Activated CD4-positive, CD25-positive, alpha-beta regulatory T cell treated with anti-CD3 and anti-CD28 coated beads, Interleukin-2, amount 50 U/mL, for 72 hours (primary cell): Measurements from ENCODE around the gene PPHLN1.
"Not testable (repeated sequence)": the region's sequence is repeated elsewhere in the genome, so short reads cannot be mapped to it uniquely, and the experiment has no call there.

Experiments used
- DNase-seq: peaks from one replicate; pipeline ENCODE4 v3.0.0; 2021

PPHLN1 gene

DNA sequence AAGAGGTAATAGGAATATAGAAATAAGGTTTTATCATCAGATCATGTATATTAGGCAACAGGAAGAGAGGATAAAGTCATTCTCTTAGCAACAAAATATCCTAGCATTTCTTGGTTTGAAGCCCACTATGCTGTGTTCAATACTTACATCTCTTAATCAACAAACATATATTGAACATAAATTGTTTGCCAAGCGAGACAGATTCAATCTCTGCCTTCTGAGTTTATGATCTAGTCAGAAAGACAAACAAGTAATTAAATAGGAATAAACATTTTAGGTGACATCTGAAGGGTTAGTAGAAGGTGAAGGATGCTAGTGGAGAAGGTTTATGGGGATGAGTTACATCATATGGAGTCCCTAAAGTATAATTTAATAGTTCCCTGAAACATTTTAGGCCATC lies 54.8 kb downstream of the PPHLN1 start:
- no peak for DNase-seq

DNA sequence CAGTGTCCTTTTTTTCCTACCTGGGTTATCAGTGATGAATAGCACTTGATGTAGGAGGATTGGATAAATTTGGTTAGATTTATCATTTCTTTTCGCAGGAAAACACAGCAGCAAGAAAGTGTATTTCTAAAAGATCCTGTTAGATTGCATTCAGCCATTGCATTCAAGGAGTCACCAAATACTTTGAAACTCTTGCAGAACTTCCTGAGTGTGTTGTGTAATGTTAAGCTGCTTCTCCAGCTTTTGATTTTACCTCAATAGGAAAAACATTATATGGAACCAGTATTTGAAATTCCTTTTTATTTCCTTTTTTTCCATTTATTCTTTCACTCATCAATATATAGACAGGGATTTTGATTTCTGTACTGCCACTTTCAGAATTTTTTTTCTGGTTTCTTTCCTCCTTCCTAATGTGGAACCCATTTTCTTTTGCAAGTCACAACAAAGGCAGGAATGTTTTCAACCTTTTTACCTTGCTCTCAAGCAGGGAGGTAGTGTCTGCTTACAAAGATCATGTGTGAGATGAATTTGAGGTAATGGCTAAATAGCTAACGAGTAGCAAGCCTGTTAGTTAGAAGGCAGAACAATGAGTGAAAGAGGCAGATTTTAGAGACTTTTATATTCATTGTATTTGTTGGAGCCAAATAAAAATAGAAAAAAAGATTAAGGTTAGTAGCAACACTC lies 56.2 kb downstream of the PPHLN1 start:
- no peak for DNase-seq

DNA sequence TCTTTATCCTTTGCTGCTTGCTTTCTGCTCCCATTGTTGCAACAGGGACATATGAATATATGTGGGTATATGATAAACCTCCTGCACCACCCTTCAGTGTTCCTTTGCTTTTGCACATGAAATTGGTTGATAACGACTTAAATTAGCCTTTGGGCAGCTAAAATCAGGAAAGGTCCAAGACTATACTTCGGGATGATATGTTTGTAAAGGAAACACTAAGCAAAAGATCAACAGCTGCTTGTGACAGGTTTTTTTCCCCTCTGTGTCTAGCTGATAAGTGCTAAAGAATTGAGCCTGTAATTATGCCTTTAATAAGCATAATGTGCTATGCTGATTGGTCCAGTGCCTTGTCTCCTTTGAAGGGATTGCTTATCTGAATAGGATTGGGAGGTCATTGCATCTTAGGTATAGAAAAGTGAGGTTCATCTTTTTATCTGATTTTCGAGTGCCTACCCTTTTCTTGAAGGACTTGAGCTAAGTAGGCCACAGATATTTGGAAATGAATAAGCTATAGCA lies 59.4 kb downstream of the PPHLN1 start:
- no peak for DNase-seq

DNA sequence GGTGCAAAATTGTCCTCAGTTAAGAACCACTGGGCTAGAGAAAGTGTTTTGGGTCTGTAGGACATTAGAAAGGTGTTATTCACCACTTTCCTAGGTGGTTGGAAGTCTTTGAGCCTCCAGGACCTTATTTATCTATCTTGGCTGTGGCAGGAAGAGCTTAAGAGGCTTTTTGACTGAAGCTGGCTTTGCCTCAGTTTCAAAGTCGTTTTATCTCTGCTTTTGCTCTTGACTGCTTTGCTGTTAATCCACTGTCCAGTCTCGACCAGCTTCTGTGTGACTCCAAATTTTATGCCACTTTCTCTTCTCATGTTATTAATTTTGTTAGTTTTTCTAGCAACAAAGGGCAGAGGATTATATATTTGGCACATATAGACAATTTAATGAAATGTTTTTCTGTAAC lies 60.3 kb downstream of the PPHLN1 start:
- no peak for DNase-seq

DNA sequence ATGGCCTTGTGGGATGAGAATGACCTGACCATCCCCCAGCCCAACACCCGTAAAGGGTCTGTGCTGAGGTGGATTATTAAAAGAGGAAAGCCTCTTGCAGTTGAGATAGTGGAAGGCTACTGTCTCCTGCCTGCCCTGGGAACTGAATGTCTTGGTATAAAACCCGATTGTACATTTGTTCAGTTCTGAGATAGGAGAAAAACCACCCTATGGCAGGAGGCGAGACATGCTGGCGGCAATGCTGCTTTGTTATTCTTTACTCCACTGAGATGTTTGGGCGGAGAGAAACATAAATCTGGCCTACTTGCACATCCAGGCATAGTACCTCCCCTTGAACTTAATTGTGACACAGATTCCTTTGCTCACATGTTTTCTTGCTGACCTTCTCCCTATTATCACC lies 62.1 kb downstream of the PPHLN1 start:
- not testable (repeated sequence) for DNase-seq

- DNase-seq: no peak
Observed at GRCh38 chr12:42394429-42394828, 68.5 kb downstream of the PPHLN1 start.

DNA sequence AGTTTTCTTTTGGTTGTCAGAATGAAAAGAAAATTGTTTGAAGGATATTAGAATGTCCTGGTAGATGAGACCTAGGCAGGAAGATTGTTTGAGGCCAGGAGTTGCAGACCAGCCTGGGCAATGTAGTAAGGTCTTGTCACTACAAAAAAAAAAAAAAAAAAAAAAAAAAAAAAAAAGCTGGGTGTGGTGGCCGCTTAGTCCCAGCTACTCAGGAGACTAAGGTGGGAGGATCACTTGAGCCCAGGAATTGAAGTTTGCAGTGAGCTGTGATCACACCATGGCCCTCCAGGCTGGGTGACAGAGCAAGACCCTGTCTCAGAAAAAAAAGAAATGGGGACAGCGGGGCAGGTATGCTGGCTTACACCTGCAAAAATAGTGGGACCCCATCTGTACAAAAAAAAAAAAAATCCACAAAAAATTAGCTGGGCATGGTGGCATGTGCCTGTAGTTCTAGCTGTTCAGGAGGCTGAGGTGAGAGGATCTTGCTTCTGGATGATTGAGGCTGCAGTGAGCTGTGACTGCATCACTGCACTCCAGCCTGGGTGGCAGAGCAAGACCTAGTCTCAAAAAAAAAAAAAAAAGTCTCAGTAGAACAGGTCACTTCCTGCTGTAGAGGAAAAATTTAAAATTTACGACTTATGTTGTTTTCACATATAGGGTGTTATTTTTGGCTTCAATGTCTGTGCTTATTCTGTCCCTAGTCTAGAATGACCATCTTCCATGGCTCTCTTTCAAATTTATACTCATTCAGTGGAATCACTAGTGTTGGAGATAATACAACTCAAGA lies 70.7 kb downstream of the PPHLN1 start:
- DNase-seq: no peak

DNA sequence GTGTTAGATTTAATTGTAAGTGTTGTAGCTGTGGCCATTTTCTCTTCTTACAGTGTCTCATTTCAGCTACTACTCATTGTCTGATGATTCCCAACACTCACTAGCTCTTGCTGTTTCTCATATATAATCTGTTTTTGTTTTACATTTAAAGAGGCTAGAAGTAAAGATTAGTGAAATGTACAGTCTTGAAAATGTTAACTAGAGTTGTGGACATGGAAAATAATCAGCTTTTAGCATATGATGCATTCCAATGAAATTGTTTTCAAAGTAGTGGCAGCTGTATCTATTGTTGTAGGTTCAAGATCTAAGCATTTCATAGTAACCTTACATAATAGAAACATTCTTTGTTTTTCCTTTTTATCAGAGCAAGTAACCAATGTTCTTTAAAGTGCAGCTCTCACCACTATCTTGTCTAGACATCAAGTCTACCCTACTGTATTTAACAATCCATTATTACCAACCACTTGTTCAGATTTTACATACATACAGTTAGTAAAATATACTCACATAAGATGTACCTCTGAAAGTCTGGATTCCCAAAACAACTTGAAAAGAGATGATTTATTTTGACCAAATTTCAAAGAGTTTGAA lies 76.9 kb downstream of the PPHLN1 start:
- no peak for DNase-seq

DNA sequence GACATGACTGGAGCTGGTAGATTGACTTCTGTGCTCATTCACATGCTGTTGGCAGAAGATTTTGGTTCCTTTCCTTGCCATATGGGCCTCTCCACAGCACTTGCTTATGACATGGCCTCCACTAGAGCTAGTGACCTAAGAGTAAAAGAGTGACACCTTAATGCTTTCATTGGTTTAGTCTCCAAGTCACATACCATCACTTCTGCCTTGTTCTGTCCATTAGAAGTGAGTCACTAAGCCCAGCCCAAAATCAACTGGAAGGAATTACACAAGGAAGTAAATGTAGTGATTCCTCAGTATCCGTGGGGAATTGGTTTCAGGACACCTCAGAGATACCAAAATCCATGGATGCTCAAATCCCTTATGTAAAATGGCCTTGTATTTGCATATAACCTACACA lies 81.3 kb downstream of the PPHLN1 start:
- DNase-seq: no peak

- DNase-seq: no peak
Observed at GRCh38 chr12:42409471-42409870, 83.5 kb downstream of the PPHLN1 start.

GRCh38 chr12:42410340-42410739 lies 84.4 kb downstream of the PPHLN1 start:
- DNase-seq: no peak

DNA sequence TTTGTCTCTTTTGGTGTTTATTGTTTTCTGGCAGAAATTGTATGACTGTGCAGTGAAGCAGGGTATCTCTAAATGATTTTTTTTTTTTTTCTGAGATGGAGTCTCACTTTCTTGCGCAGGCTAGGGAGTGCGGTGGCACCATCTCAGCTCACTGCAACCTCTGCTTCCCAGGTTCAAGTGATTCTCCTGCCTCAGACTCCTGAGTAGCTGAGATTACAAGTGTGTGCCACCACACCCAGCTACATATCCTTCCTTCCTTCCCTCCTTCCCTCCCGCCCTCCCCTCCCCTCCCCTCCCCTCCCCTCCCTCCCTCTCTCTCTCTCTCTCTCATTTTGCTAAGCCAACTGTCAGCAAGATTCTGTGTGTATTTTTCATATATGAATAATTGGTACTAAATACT lies 94.4 kb downstream of the PPHLN1 start:
- no peak for DNase-seq

DNA sequence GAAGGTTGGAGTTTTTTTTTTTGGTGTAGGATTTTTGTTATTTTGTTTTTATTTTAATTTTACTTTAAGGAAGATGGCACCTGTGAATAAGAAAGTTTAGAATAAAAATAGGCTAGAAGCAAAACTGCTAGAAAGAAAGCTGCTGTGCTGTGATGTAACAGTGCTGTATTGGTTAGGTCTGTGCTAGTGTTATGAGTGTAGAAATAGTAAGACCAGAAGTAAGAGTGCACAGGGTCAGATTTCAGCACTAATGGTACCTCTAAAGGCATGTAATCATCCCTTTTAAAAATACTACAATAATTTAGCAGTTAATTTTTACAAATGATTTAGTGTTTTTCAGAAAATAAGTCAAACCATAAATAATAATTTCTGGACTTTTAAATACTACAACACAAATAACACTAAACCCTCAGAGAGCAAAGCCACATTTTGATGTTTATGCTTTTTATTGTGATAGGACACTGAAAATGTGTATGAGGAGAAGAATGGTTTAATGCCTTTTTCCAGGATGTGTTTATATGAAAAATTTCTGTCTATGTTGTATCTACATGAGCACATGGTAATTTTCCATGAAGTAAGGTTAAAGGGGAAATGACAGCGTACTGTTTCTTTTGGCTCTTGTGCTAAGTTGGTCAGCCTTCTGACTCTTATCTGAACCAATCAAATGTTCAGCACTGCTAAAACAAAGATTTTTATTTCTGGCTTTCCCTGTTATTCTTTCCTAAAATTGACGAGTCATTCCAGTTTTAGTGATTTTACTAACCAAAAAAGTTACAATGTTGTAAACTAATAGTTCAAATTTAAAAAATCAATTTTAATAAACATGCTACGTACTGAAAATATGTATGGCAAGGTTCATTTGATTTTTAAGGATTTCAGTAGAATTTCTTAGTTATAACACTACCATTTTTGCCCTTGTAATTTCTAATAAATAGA lies 96.1 kb downstream of the PPHLN1 start:
- DNase-seq: no peak

DNA sequence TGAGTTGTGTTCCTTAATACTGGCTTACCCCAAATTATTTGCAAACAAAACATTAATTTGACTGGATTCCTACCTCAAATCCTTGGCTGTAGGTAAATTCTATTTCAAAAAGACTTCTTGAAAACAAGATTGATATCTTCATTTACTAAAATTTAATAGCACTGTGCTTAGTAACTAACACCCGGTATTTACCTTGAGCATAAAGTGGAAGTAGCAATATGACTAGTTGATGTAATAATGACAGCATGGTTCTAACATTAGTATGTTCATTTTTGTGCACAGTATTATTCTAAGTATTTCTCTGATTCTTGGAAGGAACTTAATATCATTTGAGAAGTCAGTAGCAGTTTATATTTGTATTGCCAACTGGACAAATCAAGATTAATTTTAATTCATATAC lies 96.8 kb downstream of the PPHLN1 start:
- DNase-seq: no peak

DNA sequence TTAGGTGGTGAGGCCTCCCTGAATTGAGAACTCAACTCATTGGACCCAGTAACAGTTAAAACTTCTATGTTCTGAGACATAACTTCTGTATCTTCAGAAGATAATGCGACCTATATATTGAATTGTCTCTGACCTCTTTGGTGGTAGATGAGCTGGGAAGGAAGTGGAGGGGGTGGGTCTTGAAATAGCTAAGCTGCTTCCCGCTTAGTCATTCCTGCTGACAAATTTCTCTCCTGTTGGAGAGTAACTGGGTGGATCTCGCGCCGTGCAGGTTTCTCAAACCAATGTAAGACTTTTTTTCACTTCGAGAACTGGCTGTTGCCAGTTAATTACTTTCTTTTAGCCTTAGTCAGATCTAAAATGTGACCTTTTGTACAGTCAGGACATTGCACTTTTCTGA lies 100.8 kb downstream of the PPHLN1 start:
- DNase-seq: no peak

- no peak for DNase-seq
Observed at GRCh38 chr12:42428850-42429249, 102.9 kb downstream of the PPHLN1 start.

DNA sequence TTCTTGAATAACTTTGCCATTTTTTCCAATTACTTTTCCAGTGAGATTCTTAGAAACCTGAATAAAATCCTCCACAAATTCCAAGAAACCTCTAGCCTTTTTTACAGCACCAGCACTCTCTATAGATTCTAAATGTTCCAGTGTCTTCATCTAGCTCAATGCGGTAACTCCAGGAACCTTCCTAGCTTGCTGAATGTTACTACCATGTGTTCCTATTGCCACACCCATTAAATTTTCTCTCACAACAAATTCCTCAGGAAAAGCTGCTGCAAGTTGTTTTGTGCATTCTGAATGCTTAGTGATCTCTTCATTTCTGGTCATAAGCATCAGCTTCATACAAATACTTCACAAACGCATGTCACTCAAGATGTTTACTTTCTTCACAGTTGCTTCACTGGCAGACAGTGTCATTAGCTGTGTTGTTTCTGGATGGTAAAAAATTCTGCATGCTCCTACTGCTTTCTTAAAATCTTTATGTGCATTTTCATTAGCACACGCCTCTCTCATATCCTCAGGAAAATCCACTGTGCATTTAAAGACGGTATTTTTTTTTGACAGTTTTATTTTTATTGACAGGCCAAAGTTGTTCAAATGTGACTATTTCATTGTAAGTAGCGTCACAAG lies 106.7 kb downstream of the PPHLN1 start:
- no peak for DNase-seq

DNA sequence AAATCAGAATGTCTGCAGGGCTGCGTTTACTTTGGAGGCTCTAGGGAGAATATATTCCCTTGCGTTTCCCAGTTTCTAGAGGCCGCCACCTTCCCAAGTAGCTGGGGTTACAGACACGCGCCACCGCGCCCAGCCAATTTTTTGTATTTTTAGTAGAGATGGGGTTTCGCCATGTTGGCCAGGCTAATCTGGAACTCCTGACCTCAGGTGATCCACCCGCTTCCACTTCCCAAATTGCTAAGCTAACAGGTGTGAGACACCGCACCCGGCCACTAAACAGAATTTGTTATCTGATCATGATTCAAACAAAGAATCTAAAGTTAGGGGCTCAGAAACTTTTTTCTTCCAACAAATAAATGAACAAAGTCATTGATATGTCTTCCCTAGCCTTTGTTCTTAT lies 114.6 kb downstream of the PPHLN1 start:
- DNase-seq: no peak

DNA sequence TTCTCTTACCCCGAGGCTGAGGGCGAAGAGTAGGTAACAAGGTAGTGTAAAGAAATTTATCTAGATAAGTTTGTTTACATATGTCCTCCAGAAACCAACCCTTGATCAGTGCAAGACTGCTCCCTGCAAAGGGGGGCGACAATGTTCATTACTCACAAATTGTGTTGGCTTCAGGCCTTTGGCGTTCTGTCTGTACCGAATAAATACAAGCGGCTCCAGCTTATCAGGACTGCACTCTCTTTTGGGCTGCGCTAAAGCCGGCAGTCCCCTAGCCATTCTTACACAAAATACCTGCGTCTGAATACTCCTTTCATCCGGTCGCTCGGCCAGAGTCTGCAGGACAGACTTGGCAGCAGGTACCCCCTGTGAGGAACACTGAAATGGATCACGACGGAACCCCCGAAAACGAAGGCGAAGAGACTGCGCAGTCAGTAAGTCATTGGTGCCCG lies 116.4 kb downstream of the PPHLN1 start:
- DNase-seq: no peak

GRCh38 chr12:42442888-42443287 lies 116.9 kb downstream of the PPHLN1 start:
- no peak for DNase-seq

- DNase-seq: no peak
Observed at GRCh38 chr12:42444192-42444943, 118.4 kb downstream of the PPHLN1 start.

DNA sequence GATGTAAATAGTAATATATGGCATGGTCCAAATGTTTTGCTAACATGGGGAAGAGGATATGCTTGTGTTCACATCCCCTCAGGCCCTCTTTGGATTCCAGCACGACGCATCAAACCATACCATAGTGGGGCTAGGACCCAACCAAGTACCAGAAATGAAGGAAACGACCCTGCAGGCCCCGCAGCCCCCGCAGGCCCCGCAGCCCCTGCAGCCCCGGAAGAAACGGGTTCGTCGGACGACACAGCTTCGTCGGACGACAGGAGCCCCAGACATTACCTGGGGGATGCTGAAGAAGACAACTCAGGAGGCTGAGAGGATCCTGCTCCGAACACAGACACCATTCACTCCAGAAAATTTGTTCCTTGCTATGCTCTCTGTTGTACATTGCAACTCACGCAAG lies 119.9 kb downstream of the PPHLN1 start:
- no peak for DNase-seq
